ENCODE results near the gene WDFY4.

The WDFY4 gene

DNA sequence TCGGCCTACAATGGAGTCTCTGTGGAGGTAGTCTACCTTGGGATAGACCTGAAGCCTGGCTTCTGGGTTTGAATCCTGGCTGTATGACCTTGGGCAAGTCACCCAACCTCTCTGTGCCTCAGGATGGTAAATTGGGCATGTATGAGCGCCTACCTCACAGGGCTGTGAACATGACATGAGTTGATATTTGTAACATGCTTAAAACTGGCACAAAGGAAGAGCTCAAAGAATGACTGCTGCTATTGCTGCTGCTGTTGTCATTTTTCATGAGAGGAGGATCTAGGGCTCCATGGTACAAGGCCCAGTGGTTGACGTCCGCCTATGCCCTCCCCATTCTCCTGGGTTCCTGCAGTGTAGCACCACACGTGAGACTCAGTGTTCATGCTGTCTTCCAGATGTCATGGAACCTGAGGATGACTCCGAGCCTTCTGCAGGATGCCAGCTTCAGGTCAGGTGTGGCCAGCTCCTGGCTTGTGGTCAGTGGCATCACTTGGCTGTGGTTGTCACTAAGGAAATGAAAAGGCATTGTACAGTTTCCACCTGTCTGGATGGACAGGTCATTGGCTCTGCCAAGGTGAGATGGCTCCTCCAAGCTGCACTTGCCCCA lies 95.0 kb downstream of the WDFY4 start:
- TF ChIP-seq, protein P1, sequence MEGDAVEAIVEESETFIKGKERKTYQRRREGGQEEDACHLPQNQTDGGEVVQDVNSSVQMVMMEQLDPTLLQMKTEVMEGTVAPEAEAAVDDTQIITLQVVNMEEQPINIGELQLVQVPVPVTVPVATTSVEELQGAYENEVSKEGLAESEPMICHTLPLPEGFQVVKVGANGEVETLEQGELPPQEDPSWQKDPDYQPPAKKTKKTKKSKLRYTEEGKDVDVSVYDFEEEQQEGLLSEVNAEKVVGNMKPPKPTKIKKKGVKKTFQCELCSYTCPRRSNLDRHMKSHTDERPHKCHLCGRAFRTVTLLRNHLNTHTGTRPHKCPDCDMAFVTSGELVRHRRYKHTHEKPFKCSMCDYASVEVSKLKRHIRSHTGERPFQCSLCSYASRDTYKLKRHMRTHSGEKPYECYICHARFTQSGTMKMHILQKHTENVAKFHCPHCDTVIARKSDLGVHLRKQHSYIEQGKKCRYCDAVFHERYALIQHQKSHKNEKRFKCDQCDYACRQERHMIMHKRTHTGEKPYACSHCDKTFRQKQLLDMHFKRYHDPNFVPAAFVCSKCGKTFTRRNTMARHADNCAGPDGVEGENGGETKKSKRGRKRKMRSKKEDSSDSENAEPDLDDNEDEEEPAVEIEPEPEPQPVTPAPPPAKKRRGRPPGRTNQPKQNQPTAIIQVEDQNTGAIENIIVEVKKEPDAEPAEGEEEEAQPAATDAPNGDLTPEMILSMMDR (IDR thresholded peaks at IDR 0.05; ENCODE audit: borderline replicate concordance, insufficient read depth, low read depth, low read length): no peak
- H3K4me3 ChIP-seq (ENCODE audit: low read depth, low read length): no peak overlapping the region

DNA sequence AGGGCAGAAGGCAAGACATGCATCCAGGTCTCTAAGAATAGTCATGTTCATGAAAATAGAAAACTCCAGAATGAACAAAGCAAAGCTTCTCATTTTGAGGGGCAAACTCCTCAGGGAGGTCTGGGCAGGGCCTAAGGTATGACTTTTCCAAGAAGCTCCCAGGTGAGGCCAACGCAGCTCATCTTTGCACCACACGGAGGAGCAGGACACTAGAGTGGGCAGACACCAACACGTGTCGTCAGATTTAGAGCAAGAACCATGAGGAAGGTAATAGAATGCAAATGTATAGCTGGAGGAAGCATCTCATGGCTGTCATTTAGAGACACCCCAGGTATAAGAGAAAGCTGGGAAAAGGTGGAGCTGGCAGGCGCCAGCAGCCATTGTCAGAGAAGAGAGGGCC lies 95.7 kb downstream of the WDFY4 start:
- TF ChIP-seq, protein P1 (IDR thresholded peaks at IDR 0.05; ENCODE audit: borderline replicate concordance, insufficient read depth, low read depth, low read length): no peak
- H3K4me3 ChIP-seq (ENCODE audit: low read depth, low read length): no peak overlapping the region

DNA sequence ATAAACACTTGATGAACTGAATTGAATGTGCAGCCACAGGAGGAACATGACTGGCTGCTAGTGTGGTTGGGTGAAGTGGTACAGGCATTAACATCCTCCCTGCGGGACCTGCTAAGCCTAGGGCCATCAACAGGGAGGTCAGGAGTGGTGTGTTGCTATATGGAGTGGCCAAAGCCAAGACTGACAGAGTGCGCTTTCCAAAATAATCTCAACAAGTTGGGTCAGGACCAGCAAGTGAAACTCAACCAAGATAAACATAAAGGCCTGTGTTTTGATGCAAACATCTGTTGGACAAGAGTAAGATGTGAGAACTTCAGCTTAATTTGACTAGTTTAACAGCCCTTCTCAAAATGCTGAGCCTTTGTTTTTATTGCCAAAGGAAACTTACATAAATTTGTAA lies 97.7 kb downstream of the WDFY4 start:
- TF ChIP-seq, protein P1 (IDR thresholded peaks at IDR 0.05; ENCODE audit: borderline replicate concordance, insufficient read depth, low read depth, low read length): no peak
- no peak overlapping the region for H3K4me3 ChIP-seq (ENCODE audit: low read depth, low read length)

DNA sequence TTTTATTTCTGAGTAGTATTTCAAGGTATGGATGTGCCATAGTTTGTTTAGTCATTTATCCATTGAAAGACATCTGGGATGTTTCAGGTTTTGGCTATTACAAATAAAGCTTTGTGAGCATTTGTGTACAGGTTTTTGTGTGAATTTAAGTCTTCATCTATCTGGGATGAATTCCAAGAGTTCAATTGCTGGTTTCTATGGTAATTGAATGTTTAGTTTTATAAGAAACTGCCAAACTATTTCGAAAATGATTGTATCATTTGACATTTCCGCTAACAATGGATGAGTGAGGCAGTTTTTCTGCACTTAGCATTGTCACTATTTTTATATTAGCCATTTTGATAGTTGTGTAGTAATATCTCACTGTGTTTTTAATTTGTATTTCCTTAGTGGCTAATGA lies 99.4 kb downstream of the WDFY4 start:
- TF ChIP-seq, protein P1 (IDR thresholded peaks at IDR 0.05; ENCODE audit: borderline replicate concordance, insufficient read depth, low read depth, low read length): no peak

DNA sequence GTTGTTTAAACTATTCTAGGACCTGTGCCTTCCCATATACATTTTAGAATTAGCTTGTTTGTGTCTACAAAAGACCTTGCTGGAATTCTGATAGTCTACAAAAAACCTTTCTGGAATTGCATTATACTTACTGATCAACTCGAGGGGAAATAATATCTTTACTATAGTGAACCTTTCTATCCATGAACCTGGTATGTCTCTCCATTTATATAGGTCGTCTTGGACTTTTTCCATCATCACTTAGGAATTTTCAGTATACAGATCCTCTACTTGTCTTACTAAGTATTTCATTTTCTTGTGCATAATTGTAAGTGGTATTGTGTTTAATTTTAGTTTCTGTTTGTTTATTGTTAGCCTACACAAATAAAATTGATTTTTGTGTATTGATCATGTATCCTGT lies 101.1 kb downstream of the WDFY4 start:
- no peak overlapping the region for H3K4me3 ChIP-seq (ENCODE audit: low read depth, low read length)
- TF ChIP-seq, protein P1 (IDR thresholded peaks at IDR 0.05; ENCODE audit: borderline replicate concordance, insufficient read depth, low read depth, low read length): no peak

More for the DNA sequence above, 99.4 kb downstream of the WDFY4 start:
- H3K4me3 ChIP-seq (ENCODE audit: low read depth, low read length): no peak overlapping the region

DNA sequence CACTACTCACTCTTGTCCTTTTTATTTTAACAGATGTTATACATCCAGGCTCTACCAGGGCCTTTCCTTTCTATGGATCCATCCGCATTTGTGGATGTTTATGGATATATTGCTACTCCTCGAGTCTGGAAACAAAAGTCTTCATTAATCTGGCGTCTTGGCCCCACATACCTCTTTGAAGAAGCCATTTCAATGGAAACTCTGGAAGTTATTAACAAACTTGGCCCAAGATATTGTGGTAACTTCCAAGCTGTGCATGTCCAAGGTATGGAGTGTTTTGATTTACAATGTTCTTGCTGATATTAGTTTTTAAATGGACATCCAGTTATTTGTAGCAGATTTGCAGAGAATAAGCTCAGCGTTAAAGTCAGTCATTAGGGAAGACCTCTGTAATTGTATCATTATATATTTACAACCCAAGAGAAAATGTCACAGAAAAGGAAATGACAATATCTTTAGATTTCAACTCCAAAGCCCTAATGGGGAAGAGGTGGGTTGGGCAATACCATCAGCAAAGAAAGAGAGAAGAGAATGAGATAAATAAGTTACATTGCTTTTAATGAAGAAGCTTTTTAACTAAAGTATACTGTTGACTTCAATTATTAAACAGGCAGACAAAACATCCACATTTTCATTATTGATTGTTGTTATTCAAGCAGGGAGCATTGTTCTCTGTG lies 102.1 kb downstream of the WDFY4 start:
- TF ChIP-seq, protein P1 (IDR thresholded peaks at IDR 0.05; ENCODE audit: borderline replicate concordance, insufficient read depth, low read depth, low read length): no peak
- H3K4me3 ChIP-seq (ENCODE audit: low read depth, low read length): no peak overlapping the region

DNA sequence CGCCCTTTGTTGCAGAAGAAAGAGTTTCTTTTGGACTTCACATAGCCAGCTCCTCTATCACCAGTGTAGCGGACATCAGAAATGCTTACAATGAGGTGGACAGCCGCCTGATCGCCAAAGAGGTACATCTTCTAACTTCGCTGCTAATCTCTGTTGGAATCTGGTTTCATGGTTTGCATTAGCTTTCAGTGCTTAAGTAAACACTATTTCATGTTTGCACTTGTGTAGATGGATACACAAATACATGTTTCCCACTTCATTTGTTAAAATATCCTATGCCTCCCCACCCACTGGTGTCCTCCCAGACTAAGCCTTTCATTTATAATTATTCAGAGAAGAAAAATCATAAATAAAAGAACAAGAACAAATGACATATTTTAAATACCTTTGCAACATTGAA lies 103.9 kb downstream of the WDFY4 start:
- TF ChIP-seq, protein P1 (IDR thresholded peaks at IDR 0.05; ENCODE audit: borderline replicate concordance, insufficient read depth, low read depth, low read length): no peak
- H3K4me3 ChIP-seq (ENCODE audit: low read depth, low read length): no peak overlapping the region

All from GM12875 (cell line).